Stomach smooth muscle (tissue), 2 donors: ENCODE results near the gene DMTF1.

Experiments
- H3K27ac ChIP-seq: one replicate; pipeline ENCODE4 v1.7.0; 2013; ENCODE audit warnings: mild to moderate bottlenecking, low read length, inconsistent platforms
- H3K27me3 ChIP-seq, 2 donors: one replicate each; pipeline ENCODE4 v1.7.0; 2013; ENCODE audit warnings: low read length in 2 of 2; ENCODE audit not compliant: insufficient read depth in 2 of 2, control insufficient read depth in 1 of 2
- H3K36me3 ChIP-seq, 2 donors: one replicate each; pipeline ENCODE4 v1.7.0; 2013; ENCODE audit warnings: low read length in 2 of 2; ENCODE audit not compliant: control insufficient read depth in 2 of 2, insufficient read depth in 2 of 2
- H3K4me1 ChIP-seq: one replicate; pipeline ENCODE4 v1.7.0; 2013; ENCODE audit warnings: low read length; ENCODE audit not compliant: control insufficient read depth, insufficient read depth
- H3K4me3 ChIP-seq, 2 donors: one replicate each; pipeline ENCODE4 v1.7.0; 2013; ENCODE audit warnings: low read length in 2 of 2
- H3K9ac ChIP-seq, 2 donors: one replicate each; pipeline ENCODE4 v1.7.0; 2013; ENCODE audit warnings: low read length in 2 of 2, mild to moderate bottlenecking in 1 of 2
- H3K9me3 ChIP-seq, 2 donors: one replicate each; pipeline ENCODE4 v1.7.0; 2013; ENCODE audit warnings: low read length in 2 of 2; ENCODE audit not compliant: control insufficient read depth in 2 of 2
- donor health status: healthy.
- donor health status: Pancreatic carcinoma.

The DMTF1 gene

GRCh38 chr7:87119581-87119980, 32.7 kb upstream of the DMTF1 start:
- Histone ChIP-seq H3K27me3 (no peaks in the 10 kb centered on the region), H3K4me1 (no peaks in the 10 kb centered on the region), H3K27ac (no peak overlapping the region), H3K4me3 (no peak overlapping the region), H3K9me3 (no peaks in the 10 kb centered on the region), H3K36me3 (no peaks in the 10 kb centered on the region), H3K9ac (no peak overlapping the region)

- Histone ChIP-seq H3K36me3 (no peaks in the 10 kb centered on the region), H3K27me3 (no peaks in the 10 kb centered on the region), H3K27ac (no peak overlapping the region), H3K9ac (no peak overlapping the region), H3K9me3 (no peaks in the 10 kb centered on the region), H3K4me3 (no peak overlapping the region), H3K4me1 (no peaks in the 10 kb centered on the region)
Observed at GRCh38 chr7:87123105-87123504, 29.1 kb upstream of the DMTF1 start.

- Histone ChIP-seq H3K4me3 (no peak overlapping the region), H3K9ac (no peak overlapping the region), H3K27ac (no peak overlapping the region), H3K9me3 (no peaks in the 10 kb centered on the region), H3K36me3 (no peaks in the 10 kb centered on the region), H3K4me1 (no peaks in the 10 kb centered on the region), H3K27me3 (no peaks in the 10 kb centered on the region)
Observed at GRCh38 chr7:87127019-87127418, 25.2 kb upstream of the DMTF1 start.

- Histone ChIP-seq H3K4me1 (no peaks in the 10 kb centered on the region), H3K9ac (no peak overlapping the region), H3K4me3 (no peak overlapping the region), H3K27ac (no peak overlapping the region), H3K9me3 (no peaks in the 10 kb centered on the region), H3K36me3 (no peaks in the 10 kb centered on the region), H3K27me3 (no peaks in the 10 kb centered on the region)
Observed at GRCh38 chr7:87128861-87129267, 23.4 kb upstream of the DMTF1 start.

DNA sequence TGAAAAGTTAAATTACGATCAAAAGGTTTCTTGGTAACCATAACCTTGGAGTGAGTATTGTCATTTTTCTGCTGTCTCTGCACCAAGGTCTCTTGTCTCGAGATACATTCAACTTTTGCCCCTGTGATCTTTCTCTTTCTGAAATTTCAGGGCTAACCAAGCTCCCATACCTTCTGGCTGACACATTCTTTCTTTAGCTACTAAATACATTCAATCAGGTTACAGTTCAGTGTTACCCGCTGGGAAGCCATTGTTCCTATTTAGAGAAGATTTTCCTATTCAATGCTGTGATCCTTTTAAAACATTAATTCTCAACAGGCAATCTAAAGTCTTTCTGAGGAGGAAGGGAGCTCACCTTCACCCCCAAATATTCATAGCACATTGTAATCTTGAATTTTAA, 22.9 kb upstream of the DMTF1 start:
- H3K36me3 ChIP-seq = no peaks in the 10 kb centered on the region
- no peaks in the 10 kb centered on the region for H3K4me1 ChIP-seq
- H3K9me3 ChIP-seq = no peaks in the 10 kb centered on the region
- no peak overlapping the region for H3K27ac ChIP-seq
- H3K27me3 ChIP-seq = no peaks in the 10 kb centered on the region
- H3K9ac ChIP-seq = no peak overlapping the region
- H3K4me3 ChIP-seq = no peak overlapping the region

DNA sequence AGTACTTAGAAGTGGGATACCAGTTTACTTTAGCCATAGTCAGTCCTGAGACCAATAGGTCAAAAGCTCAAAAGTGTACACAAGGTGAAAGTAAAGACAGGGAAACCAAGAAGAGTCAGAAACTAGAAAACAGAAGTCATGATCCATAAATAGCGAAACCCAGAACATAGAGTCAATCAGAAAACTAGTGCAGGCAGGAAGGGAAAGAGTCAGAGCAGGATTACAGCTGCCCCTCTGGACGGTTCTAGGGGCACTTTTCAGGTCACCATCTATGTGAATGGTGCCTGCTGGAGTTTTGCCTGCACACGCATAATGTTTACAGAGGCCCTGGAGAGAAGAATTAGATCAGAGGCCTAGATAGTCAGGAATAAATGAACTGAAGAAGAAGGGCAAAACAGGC, 22.4 kb upstream of the DMTF1 start:
- Histone ChIP-seq H3K4me1 (no peaks in the 10 kb centered on the region), H3K27me3 (no peaks in the 10 kb centered on the region), H3K4me3 (no peak overlapping the region), H3K9ac (no peak overlapping the region), H3K27ac (no peak overlapping the region), H3K36me3 (no peaks in the 10 kb centered on the region), H3K9me3 (no peaks in the 10 kb centered on the region)

- H3K9me3 ChIP-seq = no peaks in the 10 kb centered on the region
- H3K36me3 ChIP-seq = no peaks in the 10 kb centered on the region
- no peak overlapping the region for H3K4me3 ChIP-seq
- no peak overlapping the region for H3K27ac ChIP-seq
- H3K27me3 ChIP-seq = no peaks in the 10 kb centered on the region
- H3K9ac ChIP-seq = no peak overlapping the region
- no peaks in the 10 kb centered on the region for H3K4me1 ChIP-seq
Observed at GRCh38 chr7:87131771-87132170, 20.5 kb upstream of the DMTF1 start.

GRCh38 chr7:87137271-87137670, 15.0 kb upstream of the DMTF1 start:
- no peak overlapping the region for H3K4me3 ChIP-seq
- H3K36me3 ChIP-seq = no peaks in the 10 kb centered on the region
- H3K9ac ChIP-seq = no peak overlapping the region
- no peaks in the 10 kb centered on the region for H3K27me3 ChIP-seq
- H3K27ac ChIP-seq = no peak overlapping the region
- no peaks in the 10 kb centered on the region for H3K4me1 ChIP-seq
- H3K9me3 ChIP-seq = no peaks in the 10 kb centered on the region

DNA sequence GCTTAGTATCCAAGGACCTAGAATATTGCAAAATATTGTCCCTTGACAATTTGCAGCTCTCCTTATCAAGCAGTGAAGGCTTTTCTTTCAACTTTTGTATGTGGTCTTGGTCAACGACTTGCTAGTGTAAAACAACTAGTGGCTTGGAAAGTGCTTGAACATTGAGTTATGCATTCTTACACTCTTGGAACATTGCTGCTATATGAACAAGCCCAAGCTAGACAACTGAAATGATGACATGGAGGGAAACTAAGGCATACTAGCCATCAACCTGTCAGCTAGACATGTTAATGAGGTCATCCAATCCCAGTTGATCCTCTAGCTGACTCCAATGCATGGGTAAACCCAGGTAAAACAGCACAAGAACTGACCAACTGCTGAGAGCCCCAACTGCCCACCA, 12.7 kb upstream of the DMTF1 start:
- H3K27me3 ChIP-seq = no peaks in the 10 kb centered on the region
- no peaks in the 10 kb centered on the region for H3K4me1 ChIP-seq
- no peak overlapping the region for H3K27ac ChIP-seq
- no peak overlapping the region for H3K9ac ChIP-seq
- no peaks in the 10 kb centered on the region for H3K9me3 ChIP-seq
- no peaks in the 10 kb centered on the region for H3K36me3 ChIP-seq
- H3K4me3 ChIP-seq = no peak overlapping the region

DNA sequence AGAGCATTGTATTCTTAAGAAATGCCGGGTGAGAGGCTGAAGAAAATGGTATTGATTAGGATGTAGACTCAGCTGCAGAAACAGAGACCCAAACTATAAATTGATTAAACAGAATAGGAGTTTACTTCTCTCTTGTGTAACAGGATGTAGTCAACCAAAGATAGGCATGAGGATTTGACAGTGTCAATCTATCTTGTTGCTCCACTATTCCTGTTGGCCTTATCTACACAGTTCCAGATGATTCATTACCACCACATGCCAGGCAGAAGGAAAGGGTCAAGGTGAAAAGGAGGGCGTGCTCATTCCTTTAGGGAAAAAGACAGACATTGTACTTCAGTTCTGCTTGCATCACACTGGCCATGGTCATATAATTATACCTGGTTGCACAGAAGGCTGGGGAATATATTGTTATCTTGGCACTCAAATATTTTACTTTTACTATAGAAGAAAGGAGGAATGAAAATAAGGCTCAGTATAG, 11.9 kb upstream of the DMTF1 start:
- Histone ChIP-seq H3K9me3 (no peaks in the 10 kb centered on the region), H3K9ac (no peak overlapping the region), H3K27ac (no peak overlapping the region), H3K4me1 (no peaks in the 10 kb centered on the region), H3K4me3 (no peak overlapping the region), H3K27me3 (no peaks in the 10 kb centered on the region), H3K36me3 (no peaks in the 10 kb centered on the region)

DNA sequence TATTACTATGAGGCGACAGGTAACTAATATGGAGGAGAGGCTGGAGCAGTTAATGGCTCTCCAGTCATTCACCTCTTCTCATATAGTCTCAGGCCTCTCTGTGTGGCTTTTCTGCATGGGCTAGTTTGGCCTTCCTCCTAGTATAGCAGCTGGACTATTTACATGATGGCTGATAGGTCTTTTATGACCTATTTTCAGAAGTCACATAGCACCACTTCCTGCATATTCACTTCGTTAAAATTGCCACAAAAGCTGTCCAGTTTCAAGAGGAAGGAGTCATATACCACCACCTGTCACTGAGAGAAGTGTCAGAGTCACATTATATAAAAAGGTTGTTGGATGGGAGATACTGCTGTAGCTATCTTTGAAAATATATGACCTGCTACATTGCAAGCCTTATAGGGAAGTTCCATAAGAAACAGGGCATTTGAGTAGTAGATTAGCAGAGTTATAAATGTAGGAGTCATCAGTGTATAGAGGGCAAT, 8.0 kb upstream of the DMTF1 start:
- H3K27ac ChIP-seq = no peak overlapping the region
- no peaks in the 10 kb centered on the region for H3K36me3 ChIP-seq
- H3K9me3 ChIP-seq = no peaks in the 10 kb centered on the region
- H3K4me1 ChIP-seq = no peaks in the 10 kb centered on the region
- H3K4me3 ChIP-seq = no peak overlapping the region
- H3K27me3 ChIP-seq = no peaks in the 10 kb centered on the region
- H3K9ac ChIP-seq = no peak overlapping the region
